VCaP (cell line): ENCODE data around the gene EGF.
A peak's percentile ranks its signal among the peaks of the same experiment; 100 is the strongest.

Source experiments
- H3K27ac ChIP-seq: fragments of 450-650 bp; 2 replicates; pipeline ENCODE4 v1.5.1; 2017
- TF ChIP-seq, protein P1 (sequence below): fragments of 450-650 bp; conservative IDR thresholded peaks from 2 replicates; pipeline ENCODE4 v1.5.1; 2017; ENCODE audit warnings: mild to moderate bottlenecking, moderate library complexity

Gene EGF

DNA sequence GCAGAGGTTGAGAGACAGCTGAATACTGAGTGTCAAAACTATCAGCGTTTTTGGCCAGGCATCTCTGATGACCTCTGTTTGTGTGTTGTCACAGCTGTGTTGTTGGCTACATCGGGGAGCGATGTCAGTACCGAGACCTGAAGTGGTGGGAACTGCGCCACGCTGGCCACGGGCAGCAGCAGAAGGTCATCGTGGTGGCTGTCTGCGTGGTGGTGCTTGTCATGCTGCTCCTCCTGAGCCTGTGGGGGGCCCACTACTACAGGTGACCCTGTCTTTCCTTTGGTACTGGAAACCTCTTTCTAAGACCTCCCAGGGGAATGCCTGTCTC is 86.9 kb downstream of the EGF start:
- TF ChIP-seq, protein P1, sequence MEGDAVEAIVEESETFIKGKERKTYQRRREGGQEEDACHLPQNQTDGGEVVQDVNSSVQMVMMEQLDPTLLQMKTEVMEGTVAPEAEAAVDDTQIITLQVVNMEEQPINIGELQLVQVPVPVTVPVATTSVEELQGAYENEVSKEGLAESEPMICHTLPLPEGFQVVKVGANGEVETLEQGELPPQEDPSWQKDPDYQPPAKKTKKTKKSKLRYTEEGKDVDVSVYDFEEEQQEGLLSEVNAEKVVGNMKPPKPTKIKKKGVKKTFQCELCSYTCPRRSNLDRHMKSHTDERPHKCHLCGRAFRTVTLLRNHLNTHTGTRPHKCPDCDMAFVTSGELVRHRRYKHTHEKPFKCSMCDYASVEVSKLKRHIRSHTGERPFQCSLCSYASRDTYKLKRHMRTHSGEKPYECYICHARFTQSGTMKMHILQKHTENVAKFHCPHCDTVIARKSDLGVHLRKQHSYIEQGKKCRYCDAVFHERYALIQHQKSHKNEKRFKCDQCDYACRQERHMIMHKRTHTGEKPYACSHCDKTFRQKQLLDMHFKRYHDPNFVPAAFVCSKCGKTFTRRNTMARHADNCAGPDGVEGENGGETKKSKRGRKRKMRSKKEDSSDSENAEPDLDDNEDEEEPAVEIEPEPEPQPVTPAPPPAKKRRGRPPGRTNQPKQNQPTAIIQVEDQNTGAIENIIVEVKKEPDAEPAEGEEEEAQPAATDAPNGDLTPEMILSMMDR = no peak
- H3K27ac ChIP-seq = no peak overlapping the region

DNA sequence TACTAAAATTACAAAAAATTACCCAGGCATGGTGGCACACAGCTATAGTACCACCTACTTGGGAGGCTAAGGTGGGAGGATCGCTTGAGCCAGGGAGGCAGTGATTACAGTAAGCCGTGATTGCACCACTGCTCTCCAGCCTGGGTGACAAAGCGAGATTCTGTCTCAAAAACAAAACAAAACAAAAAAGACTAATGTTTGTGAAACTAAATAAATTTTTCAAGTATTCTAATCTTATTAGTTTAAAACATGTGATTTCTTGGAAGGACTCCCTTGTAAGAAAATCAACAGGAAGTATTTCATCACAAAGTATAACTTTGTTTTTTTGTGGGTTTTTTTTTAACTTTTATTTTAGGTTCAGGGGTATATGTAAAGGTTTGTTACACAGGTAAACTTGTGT is 89.6 kb downstream of the EGF start:
- TF ChIP-seq, protein P1 = no peak

DNA sequence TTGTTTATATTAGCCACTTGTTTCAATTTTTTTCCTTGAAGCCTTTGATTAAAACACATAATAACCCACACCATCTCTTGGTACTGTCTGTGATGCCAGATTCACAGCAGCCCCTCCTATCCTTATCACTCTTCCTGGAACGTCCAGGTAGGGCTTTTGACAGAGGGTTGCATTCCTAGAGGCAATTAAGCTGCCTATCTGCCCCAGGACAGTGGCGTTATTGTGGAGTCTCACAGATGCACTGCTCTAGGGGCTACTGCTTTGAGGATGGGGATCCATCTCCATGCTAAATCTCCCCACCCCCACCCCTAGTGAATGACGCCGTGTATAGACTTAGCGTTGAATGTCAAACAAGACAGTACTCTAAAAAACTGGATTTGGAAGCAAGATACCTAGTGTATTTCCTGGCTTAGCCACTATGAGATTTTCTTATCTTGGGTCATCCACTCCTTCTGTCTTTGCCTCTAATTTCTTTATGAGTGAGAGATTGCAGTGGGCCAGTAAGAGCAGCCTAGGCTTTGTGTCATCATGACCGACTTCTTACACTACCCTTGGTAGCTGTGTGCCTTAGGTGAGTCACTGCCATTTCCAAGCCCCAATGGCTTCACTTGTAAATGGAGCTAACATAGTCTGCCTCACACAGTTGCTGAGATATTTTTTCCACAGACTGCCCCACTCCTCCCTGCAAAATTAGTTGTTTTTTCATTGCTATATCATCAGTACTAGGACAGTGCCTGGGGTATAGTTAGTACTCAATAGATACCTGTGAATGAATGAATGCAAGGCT is 90.9 kb downstream of the EGF start:
- TF ChIP-seq, protein P1 = no peak

More for the DNA sequence above, 89.6 kb downstream of the EGF start:
- H3K27ac ChIP-seq = no peak overlapping the region

DNA sequence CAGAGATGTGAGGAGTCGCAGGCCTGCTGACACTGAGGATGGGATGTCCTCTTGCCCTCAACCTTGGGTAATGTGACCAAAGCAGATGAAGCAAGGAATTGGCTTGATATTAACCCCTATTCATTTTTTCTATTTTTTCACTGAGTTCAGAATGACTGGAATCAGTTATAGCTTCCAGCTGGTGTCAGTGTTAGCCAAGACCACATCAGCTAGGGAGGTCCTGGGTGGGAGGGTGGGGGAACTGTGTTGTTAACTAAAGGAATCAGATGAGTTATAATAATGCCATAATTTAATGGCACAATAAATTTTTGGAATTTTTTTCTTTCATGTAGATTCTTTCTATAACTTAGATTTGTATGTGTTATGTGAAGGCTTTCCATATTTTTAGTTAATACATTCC is 91.9 kb downstream of the EGF start:
- TF ChIP-seq, protein P1 = no peak
- H3K27ac ChIP-seq = no peak overlapping the region

More for the DNA sequence above, 90.9 kb downstream of the EGF start:
- no peak overlapping the region for H3K27ac ChIP-seq

DNA sequence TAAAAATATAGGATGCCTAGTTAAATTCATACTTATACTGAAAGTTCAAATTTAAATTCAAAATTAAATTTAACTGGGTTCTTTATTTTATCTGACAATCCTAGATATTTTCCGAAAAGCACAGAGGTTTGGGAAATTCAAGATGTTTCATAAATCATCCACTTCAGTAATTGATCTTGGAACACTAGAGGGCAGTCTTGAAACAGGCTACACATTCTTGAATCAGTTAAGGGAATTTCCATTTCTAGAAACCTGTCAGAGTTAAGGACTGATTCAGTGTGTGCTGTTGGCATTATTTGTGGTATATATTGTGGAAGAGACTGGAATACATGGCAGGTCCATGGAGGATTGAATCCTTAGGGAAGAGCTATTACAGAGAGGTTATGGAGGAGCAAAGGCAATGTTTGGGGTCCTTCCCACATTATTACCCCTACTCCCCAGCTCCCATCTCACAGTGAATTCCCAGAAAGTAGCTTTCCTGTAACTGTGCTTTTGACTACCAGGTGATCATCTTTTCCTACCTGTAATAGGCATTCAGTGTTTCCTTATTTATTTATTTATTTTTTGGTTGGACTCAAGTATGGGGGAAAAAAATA is 92.9 kb downstream of the EGF start:
- TF ChIP-seq, protein P1 = peak; percentile 87
- no peak overlapping the region for H3K27ac ChIP-seq

DNA sequence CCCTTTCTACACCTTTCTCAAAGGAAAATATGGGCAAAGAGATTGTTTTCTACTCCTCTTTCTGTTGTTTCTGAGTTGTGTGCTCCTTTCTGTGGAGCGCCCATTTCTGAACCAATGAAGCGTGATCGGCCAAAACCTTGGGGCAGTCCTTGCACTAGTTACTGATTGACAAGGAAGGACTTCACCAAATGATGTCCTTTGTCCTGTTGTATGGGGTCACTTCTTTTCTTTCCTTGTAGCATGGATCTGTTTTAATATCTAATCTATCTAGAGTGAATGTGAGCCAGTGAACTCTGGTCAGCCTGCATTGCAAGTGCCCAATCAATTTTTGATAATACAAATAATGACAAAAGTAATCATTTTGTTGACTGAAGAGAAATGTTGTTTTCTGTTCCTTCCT is 94.5 kb downstream of the EGF start:
- TF ChIP-seq, protein P1 = no peak
- H3K27ac ChIP-seq = no peak overlapping the region

DNA sequence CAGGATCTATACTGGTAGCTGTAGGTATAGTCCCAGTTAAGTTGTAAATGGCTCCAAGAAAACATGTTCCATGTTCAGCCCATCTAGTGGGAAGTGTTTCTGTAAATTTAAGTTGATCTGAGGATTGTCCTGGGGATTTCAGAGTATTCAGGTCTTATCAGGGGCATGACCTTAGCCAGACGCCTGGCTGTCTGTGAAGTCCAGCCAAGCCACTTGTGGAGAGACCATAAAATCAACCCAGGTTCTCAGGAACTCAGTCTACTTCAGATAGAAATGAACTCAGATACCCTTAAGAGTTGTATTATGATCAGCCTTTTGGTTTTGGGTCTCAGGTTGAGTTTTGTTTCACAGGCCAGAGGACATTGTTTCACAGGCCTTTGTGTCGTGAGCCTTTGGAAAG is 95.9 kb downstream of the EGF start:
- TF ChIP-seq, protein P1 = no peak
- no peak overlapping the region for H3K27ac ChIP-seq
